ENCODE data around the gene PDSS2.

PDSS2 gene

DNA sequence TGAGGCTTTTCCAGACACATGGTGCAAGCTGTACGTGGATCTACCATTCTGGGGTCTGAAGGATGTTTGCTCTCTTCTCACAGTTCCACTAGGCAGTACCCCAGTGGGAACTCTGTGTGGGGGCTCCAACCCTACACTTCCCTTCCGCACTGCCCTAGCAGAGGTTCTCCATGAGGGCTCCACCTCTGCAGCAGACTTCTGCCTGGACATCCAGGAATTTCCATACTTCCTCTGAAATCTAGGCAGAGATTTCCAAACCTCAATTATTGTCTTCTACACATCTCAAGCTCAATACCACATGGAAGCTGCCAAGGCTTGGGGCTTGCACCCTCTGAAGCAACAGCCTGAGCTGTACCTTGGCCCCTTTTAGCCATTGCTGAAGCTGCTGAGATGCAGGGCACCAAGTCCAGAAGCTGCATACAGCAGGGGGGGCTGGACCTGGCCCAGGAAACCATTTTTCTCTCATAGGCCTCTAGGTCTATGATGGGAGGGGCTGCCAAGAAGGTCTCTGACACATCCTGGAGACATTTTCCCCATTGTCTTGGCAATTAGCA is 11.6 kb downstream of the PDSS2 start:
- Histone ChIP-seq H3K79me2 (ENCODE audit: insufficient read depth, low read length) (peaks cover 19% of the 10 kb centered on the region; the same call in 1 of the 2 replicates), H2AFZ (ENCODE audit: low read depth, low read length, severe bottlenecking) (no peak overlapping the region), H3K4me2 (ENCODE audit: low read depth, low read length, poor library complexity, severe bottlenecking) (no peak overlapping the region), H4K20me1 (ENCODE audit: low read depth, low read length) (no peaks in the 10 kb centered on the region), H3K27me3 (ENCODE audit: low read length) (no peaks in the 10 kb centered on the region), H3K36me3 (ENCODE audit: low read length) (peaks cover 10% of the 10 kb centered on the region), H3K4me3 (ENCODE audit: insufficient read depth, low read length, poor library complexity, severe bottlenecking) (no peak overlapping the region), H3K9ac (ENCODE audit: low read length) (no peak overlapping the region), H3K9me3 (ENCODE audit: insufficient read depth, low read length) (peaks cover 27% of the 10 kb centered on the region; the same call in 1 of the 2 replicates), H3K27ac (ENCODE audit: low read depth, low read length) (no peak overlapping the region), H3K9me2 (replicated peaks; ENCODE audit: insufficient read depth, low read length) (no peaks in the 10 kb centered on the region), H3F3A (ENCODE audit: insufficient read depth) (no peaks in the 10 kb centered on the region)
- TF ChIP-seq, protein P1, sequence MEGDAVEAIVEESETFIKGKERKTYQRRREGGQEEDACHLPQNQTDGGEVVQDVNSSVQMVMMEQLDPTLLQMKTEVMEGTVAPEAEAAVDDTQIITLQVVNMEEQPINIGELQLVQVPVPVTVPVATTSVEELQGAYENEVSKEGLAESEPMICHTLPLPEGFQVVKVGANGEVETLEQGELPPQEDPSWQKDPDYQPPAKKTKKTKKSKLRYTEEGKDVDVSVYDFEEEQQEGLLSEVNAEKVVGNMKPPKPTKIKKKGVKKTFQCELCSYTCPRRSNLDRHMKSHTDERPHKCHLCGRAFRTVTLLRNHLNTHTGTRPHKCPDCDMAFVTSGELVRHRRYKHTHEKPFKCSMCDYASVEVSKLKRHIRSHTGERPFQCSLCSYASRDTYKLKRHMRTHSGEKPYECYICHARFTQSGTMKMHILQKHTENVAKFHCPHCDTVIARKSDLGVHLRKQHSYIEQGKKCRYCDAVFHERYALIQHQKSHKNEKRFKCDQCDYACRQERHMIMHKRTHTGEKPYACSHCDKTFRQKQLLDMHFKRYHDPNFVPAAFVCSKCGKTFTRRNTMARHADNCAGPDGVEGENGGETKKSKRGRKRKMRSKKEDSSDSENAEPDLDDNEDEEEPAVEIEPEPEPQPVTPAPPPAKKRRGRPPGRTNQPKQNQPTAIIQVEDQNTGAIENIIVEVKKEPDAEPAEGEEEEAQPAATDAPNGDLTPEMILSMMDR (IDR thresholded peaks at IDR 0.05; ENCODE audit: insufficient read depth, low read length, poor library complexity, severe bottlenecking), result no peak
- no peak for TF ChIP-seq EZH2phosphoT487 (conservative IDR thresholded peaks at IDR 0.05; ENCODE audit: low read length)

DNA sequence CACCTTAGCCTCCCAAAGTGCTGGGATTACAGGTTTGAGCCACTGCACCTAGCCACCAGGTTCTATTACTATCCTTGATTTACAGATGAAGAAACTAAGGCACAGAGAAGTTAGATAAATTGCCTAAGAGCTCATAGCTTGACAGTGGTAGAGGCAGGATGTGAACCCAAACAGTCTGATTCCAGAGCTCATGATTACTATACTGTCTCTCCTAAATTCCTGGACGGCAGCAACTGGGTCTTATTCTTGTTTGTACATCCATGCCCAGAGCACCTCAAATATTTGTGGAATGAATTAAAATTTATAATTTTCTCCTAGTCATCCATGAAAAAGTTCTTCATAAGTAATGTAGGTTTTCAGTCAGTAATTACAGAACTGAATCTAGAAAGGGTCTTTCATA is 15.1 kb downstream of the PDSS2 start:
- Histone ChIP-seq H3K27ac (ENCODE audit: low read depth, low read length) (no peak overlapping the region), H3K4me2 (ENCODE audit: low read depth, low read length, poor library complexity, severe bottlenecking) (no peak overlapping the region), H3K9me2 (replicated peaks; ENCODE audit: insufficient read depth, low read length) (no peaks in the 10 kb centered on the region), H3K36me3 (ENCODE audit: low read length) (peaks cover 6% of the 10 kb centered on the region), H3F3A (ENCODE audit: insufficient read depth) (no peaks in the 10 kb centered on the region), H3K9me3 (ENCODE audit: insufficient read depth, low read length) (peaks cover 21% of the 10 kb centered on the region; the same call in 1 of the 2 replicates), H3K27me3 (ENCODE audit: low read length) (no peaks in the 10 kb centered on the region), H3K9ac (ENCODE audit: low read length) (no peak overlapping the region), H2AFZ (ENCODE audit: low read depth, low read length, severe bottlenecking) (no peak overlapping the region), H3K79me2 (ENCODE audit: insufficient read depth, low read length) (peaks cover 14% of the 10 kb centered on the region; the same call in 1 of the 2 replicates), H4K20me1 (ENCODE audit: low read depth, low read length) (no peaks in the 10 kb centered on the region), H3K4me3 (ENCODE audit: insufficient read depth, low read length, poor library complexity, severe bottlenecking) (no peak overlapping the region)
- TF ChIP-seq, protein P1 (IDR thresholded peaks at IDR 0.05; ENCODE audit: insufficient read depth, low read length, poor library complexity, severe bottlenecking), result no peak
- TF ChIP-seq EZH2phosphoT487 (conservative IDR thresholded peaks at IDR 0.05; ENCODE audit: low read length), result no peak

DNA sequence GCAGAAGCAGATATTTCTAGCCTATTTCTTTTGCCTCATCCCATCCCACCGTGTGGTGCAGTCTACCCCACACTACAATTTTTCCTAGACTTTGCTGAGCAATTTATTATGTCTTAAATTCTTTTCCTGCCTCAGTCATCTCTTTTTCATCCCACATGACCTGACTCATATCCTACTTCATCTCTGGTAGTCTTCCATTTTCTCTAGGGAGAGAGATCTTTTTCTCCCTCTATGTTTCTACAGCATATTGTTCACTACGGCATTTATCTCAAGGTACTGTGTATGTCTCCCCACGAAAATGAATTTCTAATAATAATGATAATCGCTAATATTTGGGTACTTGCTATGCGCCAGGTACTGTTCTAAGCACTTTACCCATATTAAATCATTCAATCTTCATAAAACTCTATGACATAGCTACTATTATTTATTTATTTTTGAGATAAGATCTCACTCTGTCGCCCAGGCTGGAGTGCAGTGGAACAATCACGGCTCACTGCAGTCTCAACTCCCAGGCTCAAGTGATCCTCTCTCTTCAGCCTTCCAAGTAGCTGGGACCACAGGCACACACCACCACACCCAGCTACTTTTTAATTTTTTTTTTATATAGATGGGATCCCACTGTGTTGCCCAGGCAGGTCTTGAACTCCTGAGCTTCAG is 15.6 kb downstream of the PDSS2 start:
- Histone ChIP-seq H2AFZ (ENCODE audit: low read depth, low read length, severe bottlenecking) (no peak overlapping the region), H3F3A (ENCODE audit: insufficient read depth) (no peaks in the 10 kb centered on the region), H3K36me3 (ENCODE audit: low read length) (peaks cover 6% of the 10 kb centered on the region), H3K4me2 (ENCODE audit: low read depth, low read length, poor library complexity, severe bottlenecking) (no peak overlapping the region), H3K9me3 (ENCODE audit: insufficient read depth, low read length) (peaks cover 15% of the 10 kb centered on the region; the same call in 1 of the 2 replicates), H3K9ac (ENCODE audit: low read length) (no peak overlapping the region), H3K9me2 (replicated peaks; ENCODE audit: insufficient read depth, low read length) (no peaks in the 10 kb centered on the region), H3K27ac (ENCODE audit: low read depth, low read length) (no peak overlapping the region), H3K27me3 (ENCODE audit: low read length) (no peaks in the 10 kb centered on the region), H3K79me2 (ENCODE audit: insufficient read depth, low read length) (peaks cover 14% of the 10 kb centered on the region; the same call in 1 of the 2 replicates), H3K4me3 (ENCODE audit: insufficient read depth, low read length, poor library complexity, severe bottlenecking) (no peak overlapping the region), H4K20me1 (ENCODE audit: low read depth, low read length) (no peaks in the 10 kb centered on the region)
- TF ChIP-seq, protein P1 (IDR thresholded peaks at IDR 0.05; ENCODE audit: insufficient read depth, low read length, poor library complexity, severe bottlenecking), result no peak
- TF ChIP-seq EZH2phosphoT487 (conservative IDR thresholded peaks at IDR 0.05; ENCODE audit: low read length), result no peak

Measured in SU-DHL-6 (cell line).